GM18519 (cell line): ENCODE results near the gene TMC8.
"Not testable (repeated sequence)": the region's sequence is repeated elsewhere in the genome, so short reads cannot be mapped to it uniquely, and the experiment has no call there.

Experiments used
- ATAC-seq: cut with Tn5 transposase; IDR thresholded peaks from one replicate; pipeline ENCODE4 v1.9.1; 2021; ENCODE audit warnings: mild to moderate bottlenecking, moderate library complexity; ENCODE audit not compliant: unreplicated experiment, low FRiP score

Gene TMC8

DNA sequence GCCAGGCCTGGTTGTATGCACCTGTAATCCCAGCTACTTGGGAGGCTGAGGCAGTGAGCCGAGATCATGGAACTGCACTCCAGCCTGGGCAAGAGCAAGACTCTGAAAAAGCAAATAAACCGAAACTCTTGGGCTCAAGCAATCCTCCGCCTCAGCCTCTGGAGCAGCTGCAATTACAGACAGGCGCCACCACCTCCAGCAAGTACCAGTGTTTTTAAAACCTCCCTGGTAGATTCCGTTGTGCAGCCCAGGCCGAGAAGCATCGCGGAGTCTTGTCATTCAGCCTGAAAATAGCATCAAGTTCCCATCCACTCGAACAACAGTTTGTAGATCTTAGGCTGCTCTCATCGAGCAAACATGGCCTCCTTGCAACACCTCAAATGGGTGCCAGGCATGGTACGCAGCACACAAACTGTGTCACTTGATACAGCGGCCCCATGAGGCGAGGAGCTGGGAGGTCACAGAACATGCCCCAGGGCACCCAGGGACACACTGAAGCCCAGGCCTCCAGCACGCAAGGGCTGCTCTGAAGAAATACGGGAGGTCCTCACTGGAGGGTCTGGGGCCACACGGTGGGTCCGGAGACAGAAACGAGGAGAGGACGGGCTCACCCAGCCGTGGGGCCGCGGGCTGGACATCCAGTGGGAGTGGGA, 20.1 kb upstream of the TMC8 start:
- ATAC-seq: no peak

GRCh38 chr17:78111016-78111726, 19.4 kb upstream of the TMC8 start:
- ATAC-seq: no peak

DNA sequence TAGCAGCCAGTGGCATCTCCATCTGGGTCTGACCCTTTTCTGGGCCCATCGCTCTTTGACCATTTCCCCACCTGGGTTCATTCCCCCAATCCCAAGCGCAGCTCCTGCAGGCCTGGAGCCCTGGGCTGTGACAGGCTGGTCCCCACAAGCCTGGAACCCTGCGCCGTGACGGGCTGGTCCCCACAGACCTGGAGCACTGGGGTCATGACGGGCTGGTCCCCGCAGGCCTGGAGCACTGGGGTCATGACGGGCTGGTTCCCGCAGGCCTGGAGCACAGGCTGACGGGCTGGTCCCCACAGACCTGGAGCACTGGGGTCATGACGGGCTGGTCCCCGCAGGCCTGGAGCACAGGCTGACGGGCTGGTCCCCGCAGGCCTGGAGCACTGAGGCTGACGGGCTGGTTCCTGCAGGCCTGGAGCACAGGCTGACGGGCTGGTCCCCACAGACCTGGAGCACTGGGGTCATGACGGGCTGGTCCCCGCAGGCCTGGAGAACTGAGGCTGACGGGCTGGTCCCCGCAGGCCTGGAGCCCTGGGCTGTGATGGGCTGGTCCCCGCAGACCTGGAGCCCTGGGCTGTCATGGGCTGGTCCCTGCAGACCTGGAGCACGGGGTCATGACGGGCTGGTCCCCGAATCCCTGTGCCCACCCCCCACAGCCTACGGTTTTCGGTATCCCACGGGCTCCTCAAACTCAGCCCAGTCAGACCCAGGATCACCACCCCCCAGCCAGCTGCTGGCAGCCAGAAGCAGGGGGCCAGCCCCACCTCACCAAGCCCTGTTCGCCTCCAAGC, 18.6 kb upstream of the TMC8 start:
- ATAC-seq: no peak

DNA sequence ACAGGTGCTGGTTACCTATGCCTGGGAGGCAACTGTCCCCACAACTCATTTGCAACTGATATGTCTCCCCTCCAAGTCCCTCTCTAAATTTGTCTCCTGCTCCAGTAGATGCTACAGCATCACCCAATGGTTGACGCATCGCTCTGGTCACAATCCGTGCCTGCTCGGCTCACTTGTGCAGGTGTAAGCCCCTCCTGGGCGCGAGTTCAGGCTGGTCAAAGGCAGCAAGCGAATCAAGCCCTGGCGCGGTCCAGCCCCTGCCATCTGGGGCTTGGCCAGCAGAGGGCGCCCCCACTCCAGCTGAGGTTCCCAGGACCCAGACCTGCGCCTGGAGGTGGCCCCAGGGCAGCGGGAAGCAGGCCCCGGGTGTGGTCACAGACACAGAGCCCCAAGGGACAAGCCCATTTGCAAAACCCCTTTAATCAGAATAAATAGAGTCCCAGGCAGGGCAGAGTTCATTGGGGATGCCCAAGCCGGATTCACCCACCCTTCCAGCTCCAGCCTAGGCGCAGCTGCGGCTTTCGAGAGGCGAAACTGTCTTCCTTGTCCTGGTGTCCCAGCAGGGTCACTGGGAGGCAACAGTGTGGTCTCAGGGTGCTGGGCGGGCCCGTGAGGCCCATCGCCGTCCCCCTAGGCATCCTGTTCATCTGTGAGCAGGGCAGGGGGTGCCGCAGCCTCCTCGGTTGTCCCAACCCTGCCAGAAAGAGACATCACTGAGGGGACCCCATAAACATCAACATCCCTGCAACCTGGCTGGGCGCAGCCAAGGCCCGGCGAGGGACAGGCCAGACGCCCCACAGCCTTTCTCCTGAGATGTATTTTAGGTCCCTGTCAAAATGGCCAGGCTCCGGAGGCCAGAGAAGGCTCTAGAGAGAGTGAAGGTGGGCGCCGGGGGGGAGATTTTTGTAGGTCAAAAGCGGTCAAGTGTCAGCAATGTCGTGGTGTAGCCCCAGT, 17.8 kb upstream of the TMC8 start:
- no peak for ATAC-seq

GRCh38 chr17:78113804-78114785, 16.5 kb upstream of the TMC8 start:
- ATAC-seq: no peak

DNA sequence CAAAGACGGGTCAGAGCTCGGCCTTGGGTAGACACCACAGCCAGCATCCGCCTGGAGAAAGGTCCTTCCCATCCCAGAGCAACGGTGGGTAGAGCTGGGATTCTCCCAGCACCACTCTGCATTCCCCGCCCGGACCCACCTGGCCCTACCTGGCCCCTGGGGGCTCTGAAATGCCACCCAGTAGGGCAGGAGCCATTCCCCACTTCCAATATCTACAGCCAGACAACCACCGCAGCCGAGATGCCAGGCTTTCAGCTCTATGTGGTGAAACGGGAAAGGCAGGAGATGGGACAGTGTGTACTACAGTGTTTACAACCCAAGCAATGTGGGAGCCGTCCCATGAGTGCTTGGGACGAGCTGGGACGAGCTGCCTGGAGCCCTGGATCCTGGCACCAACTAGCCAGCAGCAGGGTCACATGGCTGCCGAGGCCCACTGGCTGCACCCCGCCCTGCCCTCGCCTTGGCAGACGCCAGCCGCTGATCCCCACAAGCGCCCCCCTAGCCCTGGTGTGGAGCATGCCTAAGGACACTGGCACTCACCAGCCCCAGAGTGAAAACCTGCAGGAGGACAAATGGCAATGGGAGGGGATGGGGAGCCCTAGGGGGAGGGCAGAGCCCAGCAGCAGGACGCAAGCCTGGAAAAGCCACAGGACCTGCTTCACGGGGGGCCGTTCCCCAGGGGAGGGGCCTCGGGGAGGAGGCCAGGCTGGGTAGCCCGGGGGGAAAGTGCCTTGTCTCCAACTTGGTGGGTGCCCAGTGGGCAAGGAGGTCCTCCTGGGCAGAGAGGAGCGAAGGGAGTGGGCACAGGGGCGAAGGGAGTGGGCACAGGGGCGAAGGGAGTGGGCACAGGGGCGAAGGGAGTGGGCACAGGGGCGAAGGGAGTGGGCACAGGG, 15.5 kb upstream of the TMC8 start:
- no peak for ATAC-seq

DNA sequence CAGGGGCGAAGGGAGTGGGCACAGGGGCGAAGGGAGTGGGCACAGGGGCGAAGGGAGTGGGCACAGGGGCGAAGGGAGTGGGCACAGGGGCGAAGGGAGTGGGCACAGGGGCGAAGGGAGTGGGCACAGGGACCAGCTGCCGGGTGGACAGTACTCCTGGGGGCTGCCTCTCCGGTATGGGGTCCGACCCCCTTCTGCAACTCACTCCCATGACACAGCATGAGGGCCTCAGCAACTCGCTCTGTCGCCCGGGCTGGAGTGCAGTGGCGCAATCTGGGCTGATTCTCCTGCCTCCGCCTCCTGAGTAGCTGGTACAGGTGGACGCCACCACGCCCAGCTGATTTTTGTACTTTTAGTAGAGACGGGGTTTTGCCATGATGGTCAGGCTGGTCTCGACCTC, 14.8 kb upstream of the TMC8 start:
- ATAC-seq: not testable (repeated sequence)

GRCh38 chr17:78116411-78116810, 14.2 kb upstream of the TMC8 start:
- no peak for ATAC-seq

DNA sequence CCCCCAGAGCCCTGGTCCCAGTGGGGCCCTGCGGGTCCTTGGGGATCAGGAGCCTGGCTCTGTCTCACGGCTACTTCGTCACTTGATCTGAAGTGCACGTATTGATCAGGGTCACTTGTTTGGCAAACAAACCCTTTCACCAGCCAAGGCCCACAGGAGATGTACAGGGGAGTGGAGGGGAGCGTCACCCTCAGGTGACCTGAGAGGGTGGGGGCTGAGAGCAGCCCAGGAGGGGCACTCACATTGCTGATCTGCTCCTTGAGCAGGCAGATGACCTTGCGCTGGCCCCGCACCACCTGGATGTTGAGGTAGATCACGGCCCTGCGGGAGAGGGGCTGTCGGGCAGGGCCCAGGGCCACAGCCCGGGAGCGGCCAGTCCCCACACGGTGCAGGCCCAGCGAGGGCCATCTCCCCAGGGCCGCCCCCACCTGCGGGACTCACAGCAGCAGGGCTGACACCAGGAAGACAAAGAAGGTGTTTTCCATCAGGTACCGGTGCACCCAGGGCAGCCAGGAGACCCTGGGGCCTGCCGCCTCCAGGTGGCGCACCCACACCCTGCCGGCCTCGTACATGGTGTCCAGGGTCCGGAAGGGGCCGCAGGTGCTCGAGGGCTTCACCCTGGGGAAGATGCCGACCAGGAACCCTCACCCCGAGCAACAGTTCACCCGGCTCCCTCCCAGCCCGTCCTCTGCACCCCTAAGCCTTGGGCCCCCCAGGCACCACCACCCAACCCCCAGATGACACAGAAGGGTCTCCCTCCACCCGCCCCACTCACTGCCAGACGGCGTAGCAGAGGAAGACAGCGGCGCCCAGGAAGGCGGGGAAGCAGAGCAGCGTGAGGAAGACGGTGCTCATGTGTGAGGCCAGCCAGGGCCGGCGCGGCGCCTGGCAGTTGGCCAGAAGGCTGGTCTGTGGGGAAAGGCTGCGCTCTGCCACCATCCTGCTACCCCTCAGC, 13.3 kb upstream of the TMC8 start:
- no peak for ATAC-seq

GRCh38 chr17:78118801-78119241, 11.8 kb upstream of the TMC8 start:
- no peak for ATAC-seq

DNA sequence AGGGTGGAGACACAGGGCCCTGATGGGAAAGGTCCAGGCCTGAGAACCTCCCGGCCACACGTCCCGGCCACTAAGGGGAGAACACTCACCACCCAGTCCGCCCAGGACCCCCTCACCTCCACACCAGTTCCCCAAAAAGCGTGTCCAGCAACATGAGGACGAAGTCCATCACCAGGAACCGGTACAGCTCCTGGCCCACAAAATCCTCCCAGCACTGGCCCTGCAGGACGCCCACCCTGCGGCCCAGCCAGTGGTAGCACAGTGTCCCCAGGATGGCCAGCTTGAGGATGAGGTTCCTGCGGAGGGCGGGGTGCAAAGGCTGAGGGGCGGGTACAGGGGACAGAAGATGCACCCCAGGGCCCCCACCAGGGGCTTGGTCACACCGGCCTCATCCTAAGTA, 10.0 kb upstream of the TMC8 start:
- ATAC-seq: no peak

DNA sequence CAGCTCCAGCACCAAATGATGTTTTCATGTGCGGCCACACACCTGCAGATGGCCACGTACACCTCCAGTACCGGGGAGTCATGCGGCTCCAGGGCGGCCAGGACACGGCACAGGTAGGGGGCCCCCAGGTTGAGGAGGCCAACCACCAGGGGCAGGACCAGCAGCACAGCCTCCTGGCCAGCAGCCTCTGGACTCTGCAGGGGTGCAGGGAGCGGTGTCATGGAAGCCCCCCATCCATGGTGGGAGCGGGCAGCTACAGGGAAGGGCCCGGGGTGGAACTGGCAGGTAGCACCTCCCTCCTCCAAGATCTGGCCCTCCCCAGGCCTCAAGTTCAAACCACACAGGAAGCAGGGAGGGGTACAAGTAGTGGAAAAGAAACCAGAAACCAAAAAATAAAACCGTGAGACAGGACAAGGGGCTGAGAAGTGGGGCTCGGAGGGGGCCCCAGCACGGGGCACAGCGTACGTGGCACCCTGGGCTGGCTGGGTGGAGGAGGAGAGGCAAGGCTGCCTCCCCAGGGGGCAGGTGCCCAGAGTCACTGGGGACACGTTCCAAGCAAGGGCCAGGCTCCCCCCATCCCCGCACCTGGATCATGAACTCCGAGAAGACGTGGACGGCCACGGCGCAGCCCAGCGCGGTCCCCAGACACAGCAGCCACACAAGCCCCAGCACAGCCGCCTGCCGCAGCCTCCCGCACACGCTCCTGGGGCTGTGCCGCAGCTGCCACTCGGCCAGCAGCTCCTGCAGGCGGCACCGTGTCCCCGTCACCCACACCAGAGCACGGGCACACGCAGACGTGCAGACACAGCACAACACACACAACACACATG, 9.4 kb upstream of the TMC8 start:
- ATAC-seq: no peak

- ATAC-seq: no peak
Measured at GRCh38 chr17:78121801-78122215, 8.8 kb upstream of the TMC8 start.

DNA sequence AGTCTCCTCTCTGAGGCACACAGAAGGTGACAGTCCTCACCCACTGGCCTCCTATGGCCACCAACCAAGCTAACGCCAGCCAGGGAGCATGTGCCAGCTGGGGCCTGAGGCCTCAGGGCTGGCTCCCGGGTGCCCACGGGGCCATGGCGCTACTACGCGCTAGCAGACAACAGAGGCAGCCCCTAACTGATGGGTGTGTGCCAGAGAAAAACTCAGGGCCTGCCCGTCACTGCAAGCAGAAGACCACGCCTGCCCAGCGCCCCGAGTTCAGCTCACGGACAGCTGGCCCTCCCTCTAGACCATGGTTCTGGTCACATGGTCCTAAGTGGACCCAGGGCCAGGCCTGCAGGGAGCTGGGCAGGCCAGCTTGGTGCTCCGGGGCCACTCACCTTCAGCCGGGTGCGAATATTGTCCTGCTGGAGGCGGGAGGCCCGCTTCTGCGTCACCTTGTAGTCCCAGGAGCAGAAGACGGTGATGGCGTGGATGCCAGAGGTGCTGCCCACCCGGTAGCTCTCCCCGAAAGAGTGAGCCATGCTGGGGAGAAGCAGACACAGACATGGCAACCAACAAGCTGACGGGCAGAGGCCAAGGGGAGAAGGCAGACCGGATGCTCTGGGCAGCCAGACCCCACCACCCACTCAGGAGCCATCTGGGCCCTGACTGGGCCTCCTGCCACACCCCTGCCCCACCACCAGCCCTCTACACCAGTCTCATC, 8.2 kb upstream of the TMC8 start:
- no peak for ATAC-seq

DNA sequence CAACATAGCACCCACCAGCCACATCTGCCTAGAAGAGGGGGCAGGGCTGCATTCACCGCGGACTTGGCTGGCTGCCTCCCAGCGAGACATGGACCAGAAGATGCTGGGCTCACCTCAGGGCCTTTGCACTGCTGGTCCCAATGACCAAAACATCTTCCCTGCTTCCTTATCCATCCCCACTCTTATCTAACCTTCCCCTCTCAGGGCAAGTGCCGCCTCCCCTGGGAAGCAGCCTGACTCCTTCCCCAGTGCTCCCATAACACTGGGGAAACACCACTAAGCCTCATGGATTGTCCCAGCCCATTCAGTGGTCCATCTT, 7.7 kb upstream of the TMC8 start:
- no peak for ATAC-seq
